ENCODE data around the gene MBP.
"Not testable (repeated sequence)": the region's sequence is repeated elsewhere in the genome, so short reads cannot be mapped to it uniquely, and the experiment has no call there.

The MBP gene

DNA sequence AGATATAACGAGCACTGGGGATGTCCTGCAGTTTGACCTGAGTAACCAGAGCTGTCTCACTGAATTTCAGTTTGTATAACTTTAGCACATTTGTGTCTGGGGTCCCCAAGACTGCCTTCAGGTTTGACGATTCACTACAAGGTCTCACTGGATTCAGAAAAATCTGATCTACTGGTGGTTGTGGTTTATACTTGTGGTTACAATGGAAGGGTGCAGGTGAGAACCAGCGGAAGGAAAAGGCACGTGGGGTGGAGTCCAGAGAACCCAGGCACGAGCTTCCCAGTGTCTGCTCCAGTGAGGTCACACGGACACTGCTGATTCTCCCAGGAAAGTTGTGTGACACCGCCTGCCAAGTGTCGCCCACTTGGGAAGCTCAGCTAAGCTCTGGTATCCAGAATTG, 184.2 kb downstream of the MBP start:
- DNase-seq (ENCODE audit: low read depth): no peak
- no peak overlapping the region for H3K4me3 ChIP-seq (ENCODE audit: low read depth, low read length)

DNA sequence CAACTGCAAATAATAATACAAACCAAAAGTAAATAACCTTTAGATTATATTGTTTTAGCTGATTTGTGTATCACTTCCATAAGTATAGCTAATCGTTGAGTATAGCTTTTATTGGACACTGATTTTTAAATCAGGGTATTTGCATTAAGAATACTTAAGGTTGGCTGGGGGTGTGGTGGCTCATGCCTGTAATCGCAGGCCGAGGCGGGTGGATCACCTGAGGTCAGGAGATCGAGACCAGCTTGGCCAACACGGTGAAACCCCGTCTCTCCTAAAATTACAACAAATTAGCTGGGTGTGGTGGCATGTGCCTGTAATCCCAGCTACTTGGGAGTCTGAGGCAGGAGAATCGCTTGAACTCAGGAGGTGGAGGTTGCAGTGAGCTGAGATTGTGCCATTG, 188.2 kb downstream of the MBP start:
- not testable (repeated sequence) for DNase-seq (ENCODE audit: low read depth); H3K4me3 ChIP-seq (ENCODE audit: low read depth, low read length)

DNA sequence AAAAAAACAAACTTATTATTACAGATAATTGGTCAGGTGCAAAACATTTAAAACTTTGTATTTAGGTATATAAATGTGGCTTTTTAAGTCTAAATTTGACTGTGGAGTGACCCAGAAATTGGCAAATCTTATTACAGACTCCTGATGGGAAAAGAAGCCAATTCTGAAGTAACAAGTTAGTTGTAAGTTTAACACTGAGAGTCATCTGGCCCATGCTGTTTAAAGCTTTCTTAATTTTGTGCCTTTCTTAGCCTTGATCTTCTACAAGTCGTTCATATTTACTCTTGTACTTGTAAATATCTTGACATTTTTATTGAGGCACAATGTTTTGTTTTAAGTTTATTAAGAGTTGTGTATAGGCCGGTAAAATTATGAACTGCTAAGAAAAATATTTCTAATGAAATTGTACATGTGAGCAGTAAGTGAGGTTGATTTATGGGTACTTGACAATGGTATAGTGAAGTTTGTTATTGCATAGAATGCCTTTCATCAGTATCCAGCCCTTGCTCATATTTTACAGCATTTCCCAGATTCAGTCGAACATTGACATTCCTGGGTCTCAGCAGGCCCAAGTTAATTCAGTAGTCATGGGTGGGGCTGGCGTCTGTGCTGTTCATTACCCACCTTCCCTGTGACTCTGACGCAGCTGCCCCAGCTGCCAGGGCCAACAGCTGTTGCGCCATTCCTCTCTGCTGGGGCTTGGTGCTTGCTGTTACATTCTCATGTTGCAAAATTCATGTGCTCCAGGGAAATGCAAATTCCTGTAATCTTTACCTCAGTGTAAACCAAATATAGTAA, 188.8 kb downstream of the MBP start:
- no peak overlapping the region for H3K4me3 ChIP-seq (ENCODE audit: low read depth, low read length)
- DNase-seq (ENCODE audit: low read depth): peak; percentile 95

DNA sequence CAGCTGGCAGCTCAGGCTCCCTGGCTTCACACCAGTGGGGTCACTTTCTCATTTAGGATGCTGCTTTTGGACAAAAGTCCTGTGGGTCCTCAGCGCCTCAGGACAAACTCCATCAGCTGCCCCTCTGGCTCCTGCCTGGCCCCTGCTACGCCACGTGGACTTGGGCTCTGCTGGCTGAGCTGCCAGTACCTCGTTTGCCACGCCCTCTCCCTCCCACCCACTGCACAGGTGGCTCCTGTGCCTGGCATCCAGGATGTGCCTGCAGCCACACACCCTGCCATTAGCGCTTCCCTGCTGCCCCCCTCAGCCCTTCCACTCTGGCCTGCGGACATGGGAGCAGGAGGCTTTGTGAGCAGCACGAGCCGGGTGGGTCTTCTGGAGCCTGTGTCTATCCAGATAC, 191.3 kb downstream of the MBP start:
- no peak for DNase-seq (ENCODE audit: low read depth)
- no peak overlapping the region for H3K4me3 ChIP-seq (ENCODE audit: low read depth, low read length)

DNA sequence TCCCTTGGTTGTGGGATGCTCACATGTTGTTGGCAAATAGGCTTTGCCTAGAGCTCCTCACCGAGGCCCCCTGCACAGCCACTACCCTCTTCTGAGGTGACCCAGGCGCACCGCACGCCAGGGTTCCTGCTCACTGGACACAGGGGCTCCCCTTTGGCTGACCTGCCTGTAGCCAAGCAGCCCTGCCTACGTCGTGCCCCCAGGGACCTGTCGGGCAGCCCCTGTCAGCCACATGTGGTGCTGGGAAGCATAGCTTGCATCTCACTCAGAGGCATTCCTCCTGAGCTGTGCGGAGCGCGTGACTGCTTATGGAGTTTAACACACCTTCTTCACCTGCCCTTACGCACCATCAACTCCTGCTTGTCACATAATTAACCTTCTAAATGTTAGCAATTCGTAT, 194.0 kb downstream of the MBP start:
- DNase-seq (ENCODE audit: low read depth): no peak
- no peak overlapping the region for H3K4me3 ChIP-seq (ENCODE audit: low read depth, low read length)

DNA sequence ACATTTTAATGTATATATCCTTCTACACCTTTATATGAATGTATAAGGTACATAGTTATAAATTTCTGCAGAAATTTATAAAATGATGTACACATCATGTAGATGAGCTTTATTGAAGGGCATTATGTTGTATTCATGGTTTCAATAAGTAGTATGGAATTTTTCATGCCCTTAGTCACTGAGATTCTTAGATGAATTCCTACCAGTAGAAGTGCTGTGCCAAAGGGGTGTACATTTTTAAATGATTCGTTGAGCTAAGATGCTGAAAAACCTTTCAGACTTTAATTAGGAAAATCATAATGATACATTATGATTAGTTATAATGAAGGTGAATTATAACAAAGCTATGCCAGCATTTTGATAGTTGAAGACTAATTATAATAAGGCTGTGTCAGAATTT, 195.0 kb downstream of the MBP start:
- no peak for DNase-seq (ENCODE audit: low read depth)

DNA sequence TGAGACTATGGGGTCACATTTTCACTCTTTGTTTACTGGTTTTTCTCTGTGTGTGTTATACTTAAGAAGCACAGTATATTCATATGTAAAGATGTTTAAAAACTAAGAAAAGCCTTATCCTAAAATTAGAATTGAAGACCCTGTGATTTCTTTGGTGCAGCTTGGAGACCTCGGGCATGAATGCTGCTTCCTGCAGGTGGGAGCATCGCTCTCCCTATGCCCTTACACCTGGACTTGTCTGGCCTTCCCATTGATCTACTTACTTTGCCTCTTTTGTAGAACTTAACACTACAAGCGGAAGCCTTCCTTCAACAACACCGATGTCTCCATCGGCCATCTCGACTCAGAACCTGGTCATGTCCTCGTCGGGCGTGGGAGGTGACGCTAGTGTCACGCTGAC, 195.7 kb downstream of the MBP start:
- no peak for DNase-seq (ENCODE audit: low read depth)
- no peak overlapping the region for H3K4me3 ChIP-seq (ENCODE audit: low read depth, low read length)

More for the DNA sequence above, 195.0 kb downstream of the MBP start:
- no peak overlapping the region for H3K4me3 ChIP-seq (ENCODE audit: low read depth, low read length)

DNA sequence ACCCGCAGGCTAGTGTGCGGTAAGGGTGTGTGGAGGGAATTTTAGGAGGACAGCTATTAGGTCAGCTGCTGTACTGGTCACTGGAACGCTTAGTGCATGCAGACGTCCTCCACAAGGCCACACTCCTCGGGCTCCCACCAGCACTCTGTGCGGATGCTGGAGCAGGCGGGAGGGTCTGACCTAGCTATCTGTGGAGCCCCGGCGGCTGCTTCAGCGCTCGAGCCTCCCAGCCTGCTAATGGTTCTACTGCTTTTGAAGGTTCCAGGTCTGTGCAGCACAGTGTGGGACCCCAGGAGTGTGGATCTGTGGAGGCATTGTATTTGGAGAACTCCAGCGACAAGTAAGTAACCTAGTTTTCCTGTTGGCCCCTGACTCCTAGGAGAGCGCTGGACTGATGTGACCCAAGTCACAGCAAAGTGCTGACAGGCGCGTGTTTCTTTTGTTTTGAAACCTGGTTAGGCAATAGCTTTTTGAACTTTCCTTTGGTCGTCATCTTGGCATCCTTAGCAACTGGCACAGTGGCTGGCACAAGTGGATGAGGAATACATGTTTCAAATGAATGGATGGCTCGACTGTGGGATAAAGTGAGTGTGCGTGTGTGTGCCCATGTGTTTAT, 196.8 kb downstream of the MBP start:
- no peak overlapping the region for H3K4me3 ChIP-seq (ENCODE audit: low read depth, low read length)
- no peak for DNase-seq (ENCODE audit: low read depth)

DNA sequence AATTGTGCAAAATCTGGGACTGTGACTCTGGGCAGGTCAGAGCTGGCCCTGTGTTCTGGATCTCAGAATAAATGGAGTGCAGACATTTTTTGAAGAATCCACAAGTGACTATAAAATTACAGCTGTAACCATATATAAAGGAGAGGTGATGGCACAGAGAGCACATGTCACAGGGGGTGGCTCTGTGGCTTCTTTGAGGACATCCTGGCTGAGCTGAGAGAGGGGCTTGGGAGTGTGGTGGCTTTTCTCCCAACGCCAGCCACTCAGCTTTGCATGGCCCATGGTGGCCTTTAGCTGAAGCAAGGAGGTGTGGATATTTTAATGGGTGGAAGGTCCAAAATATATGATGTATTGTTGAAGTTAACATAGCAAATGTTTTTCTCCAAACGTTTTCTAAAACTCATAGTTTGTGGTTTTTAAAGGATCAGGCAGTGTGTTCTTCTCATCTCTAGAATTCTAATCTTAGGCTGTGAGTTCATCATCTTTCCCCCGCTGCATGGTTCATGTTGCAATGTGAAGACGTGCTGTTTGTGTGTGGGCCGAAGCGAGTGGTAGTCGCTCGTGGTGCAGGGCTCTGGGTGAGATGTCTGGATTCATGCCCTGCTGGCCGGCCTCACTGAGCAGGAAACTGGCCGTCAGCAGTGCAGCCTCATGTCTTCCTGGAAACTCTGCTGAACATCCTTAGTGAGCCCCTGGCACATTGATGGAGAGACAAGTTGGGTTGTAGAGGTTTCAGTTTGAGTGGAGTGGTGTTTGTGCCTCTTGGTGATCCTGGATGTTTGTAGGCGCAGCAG, 200.4 kb downstream of the MBP start:
- peak; percentile 71 for DNase-seq (ENCODE audit: low read depth)
- no peak overlapping the region for H3K4me3 ChIP-seq (ENCODE audit: low read depth, low read length)

DNA sequence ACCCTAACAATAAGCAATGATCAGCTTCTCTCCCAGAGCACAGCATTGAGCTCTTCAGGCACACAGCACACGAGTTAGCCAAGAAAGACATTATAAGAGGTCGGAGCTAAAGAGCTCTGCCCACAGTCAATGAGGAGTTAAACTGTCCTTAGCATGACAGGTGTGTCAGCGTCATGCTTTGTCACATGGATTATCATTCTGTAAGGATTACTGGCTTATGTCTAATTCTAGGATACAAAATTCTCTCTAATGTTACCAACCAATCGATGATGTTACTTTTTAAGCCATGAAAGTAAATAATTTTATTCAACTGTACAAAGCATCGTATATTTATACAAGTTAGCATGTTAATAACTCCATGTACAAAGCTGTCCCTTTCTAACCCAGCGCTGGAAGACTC, 201.4 kb downstream of the MBP start:
- DNase-seq (ENCODE audit: low read depth): no peak

More for the DNA sequence above, 201.4 kb downstream of the MBP start:
- no peak overlapping the region for H3K4me3 ChIP-seq (ENCODE audit: low read depth, low read length)

Data from skeletal muscle cell (primary cell).